Activated CD8-positive, alpha-beta memory T cell treated with anti-CD3 and anti-CD28 coated beads for 36 hours (primary cell): Measurements from ENCODE around the gene DHX35. TPM values are rescaled to one million over a fixed set of nuclear protein-coding genes. Genes with fewer than 3 reads are reported as not detected.

Experiments
- CTCF ChIA-PET: fragments of 350-600 bp; sonication (Branson Sonifier 250); formaldehyde crosslinking; loops from one replicate; lab custom pipeline; 2021; ENCODE audit warnings: antibody characterized with exemption; lab: Charles Lee
- POLR2A ChIA-PET: fragments of 350-600 bp; sonication (Branson Sonifier 250); formaldehyde crosslinking; loops from one replicate; lab custom pipeline; 2021; ENCODE audit warnings: antibody characterized with exemption; lab: Charles Lee
- total RNA-seq, 2 experiments: library from RNA; stranded (reverse); gene quantifications; one replicate each; pipeline ENCODE4 v1.2.3, GENCODE V29; 2021

The DHX35 gene
- total RNA-seq, 2 experiments from 2014 or later, result 17.6 to 19.5 TPM

DNA sequence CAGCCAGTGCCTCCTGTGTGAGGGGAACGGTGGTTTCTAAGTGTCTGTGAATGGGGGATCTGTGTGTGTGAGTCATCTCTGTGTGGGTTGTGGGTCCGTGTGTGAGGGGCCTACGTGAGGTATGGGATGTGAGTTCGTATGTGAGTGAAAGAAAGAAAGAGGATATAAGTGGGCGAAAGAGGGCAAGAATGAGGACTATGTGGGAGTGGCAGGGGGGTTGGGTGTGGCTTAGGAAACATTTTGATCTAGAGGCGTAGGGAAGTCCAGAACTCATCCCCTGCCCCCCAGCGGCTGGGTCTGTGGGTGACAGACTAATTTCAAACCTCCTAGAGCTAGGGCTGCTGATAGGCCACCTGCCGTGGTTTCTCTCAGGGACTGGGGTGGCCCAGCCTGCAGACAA, 35.5 kb downstream of the DHX35 start:
- CTCF ChIA-PET, result interaction anchor here (0.6 to 2.6 kb wide), 8 partner anchors 13 to 154 kb away, joined by 3 to 13 read pairs (median 3); partner anchors contain the start of genes DHX35 and FAM83D
- POLR2A ChIA-PET, result interaction anchor here (0.6 to 2.4 kb wide), 2 partner anchors 12 to 35 kb away, joined by 3 to 8 read pairs; partner anchors contain the start of gene DHX35

DNA sequence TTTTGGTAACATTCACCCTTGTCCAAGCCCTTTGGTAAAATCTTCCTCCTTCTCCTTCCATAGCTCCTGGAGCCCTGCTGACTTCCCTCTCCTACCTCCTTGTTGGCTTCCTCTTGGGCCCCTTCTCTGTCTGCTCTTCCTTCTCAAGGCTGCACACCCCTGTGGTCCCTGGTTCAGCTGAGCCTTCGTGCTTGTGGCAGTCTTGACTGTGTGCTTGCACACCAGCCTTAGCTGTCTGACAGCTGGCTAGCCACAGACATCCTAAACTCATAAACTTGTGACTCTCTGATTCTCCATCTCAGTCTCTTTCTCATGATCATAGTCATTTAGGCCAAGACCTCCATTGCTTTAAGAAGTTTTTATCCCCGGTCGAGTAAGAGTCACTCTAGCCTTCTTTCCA, 37.1 kb downstream of the DHX35 start:
- CTCF ChIA-PET, result interaction anchor here (1.4 to 1.7 kb wide), 2 partner anchors 10 to 49 kb away, joined by 3 to 4 read pairs; no protein-coding TSS in a partner anchor
- POLR2A ChIA-PET, result interaction anchor here (2.4 kb wide), 1 partner anchor 37 kb away, joined by 8 read pairs; the partner anchor contains the start of gene DHX35

DNA sequence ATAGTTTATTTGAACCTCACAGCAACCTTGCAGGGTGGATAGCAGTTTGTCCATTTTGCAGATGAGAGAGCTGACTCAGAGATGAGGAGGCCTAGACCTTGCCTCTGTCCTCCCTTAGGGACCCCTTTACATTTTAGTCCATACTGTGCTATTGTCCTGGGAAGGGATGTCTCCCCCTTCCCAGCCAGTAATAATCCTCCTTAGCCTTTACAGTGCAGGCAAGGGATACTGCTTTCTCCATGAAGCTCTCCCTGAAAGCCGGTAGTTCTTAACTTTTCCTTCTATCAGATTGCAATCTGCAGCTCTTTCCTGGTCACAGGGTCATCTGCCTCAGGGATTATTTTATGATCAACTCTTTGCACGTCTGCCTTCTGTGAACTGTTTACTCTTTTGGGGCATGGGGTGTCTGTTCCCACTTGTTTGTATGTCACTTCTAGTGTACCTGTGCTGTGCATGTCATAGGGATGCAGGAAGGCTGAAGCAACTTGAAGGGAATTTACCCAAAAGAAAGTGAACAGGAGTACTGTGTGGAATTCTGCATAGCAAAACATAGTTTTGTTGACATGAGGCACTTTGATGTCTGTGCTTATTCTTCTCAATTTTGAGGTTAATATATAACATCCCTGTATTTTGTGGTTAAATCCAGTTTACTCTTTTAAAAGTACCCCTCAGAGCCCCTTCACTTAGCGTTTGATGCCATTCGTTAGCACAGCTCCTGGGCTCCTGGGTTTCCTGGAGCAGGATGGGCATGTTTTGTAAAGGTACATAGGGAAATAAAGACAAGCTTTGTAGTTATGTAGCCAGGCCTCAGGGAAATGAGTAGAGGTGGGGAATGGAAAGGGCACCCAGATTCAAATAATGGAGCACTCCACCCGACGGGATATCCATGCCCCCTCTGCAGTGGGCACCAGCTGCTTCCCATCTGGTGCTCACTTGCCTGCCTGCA, 38.1 kb downstream of the DHX35 start:
- ChIA-PET POLR2A (interaction anchor here (0.5 kb wide), 1 partner anchor 45 kb away, joined by 5 read pairs; no protein-coding TSS in a partner anchor), CTCF (interaction anchor here (1.4 to 1.7 kb wide), 3 partner anchors 9 to 49 kb away, joined by 3 to 4 read pairs (median 3); no protein-coding TSS in a partner anchor)

DNA sequence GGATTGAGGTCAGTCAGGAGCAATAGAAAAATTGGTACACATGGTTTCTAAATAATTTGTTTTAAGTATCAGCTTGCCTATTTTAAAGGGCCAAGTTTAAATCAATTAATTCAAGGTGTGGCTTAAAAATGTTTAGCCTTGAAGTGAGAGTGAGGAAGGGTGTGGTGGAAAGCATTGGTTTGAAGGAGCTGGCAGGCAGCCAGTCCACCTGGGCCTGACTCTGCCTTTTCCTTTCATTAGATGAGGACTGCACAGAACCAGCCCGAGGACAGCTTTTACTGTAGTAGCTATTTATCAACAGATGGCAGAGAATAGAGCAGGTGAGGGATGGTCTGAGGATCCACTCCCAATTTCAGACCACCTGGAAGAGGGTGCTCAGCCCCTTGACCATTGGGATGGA, 42.4 kb downstream of the DHX35 start:
- CTCF ChIA-PET, result no interaction called here
- POLR2A ChIA-PET, result no interaction called here

DNA sequence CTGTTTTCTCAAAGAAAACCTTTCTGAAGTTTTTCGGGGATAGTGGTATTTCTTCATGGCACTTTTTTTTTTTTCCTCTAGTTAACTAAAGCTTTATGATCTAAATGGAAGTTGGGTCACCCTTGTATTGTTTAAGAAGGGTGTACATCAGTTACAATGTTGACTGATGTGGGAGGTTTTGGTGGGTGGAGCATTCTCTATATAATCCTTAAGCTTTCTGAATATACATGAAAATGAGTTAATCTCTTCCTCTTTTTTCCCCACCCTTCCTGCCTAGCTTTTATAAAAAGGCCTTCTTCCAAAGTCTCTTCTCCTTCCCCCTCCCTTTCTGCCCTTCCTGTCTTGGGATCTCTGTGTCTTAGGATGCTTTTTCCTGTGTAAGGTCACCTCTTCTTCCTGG, 47.2 kb downstream of the DHX35 start:
- ChIA-PET CTCF (interaction anchor here (0.7 to 1.3 kb wide), 4 partner anchors 10 to 116 kb away, joined by 3 to 4 read pairs (median 3); no protein-coding TSS in a partner anchor), POLR2A (no interaction called here)

DNA sequence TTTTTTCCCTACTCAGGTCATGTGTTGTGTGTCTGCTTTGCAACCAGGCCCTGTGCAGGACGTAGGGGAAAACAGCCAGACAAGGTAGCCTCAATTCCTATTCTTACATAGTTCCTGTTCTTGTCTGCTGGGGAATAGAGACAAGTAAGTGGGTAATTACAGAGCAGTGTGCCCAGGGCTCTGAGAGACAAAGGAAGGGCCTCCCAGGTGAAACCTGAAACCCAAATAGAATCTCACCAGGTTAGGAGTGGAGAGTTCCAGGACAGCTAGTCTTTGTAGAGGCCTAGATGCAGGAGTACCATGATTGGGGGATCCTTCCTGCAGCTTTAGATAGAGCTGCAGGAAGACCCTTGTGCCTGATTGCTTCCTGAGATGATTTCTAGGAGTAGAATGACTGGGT, 48.4 kb downstream of the DHX35 start:
- POLR2A ChIA-PET, result no interaction called here
- CTCF ChIA-PET, result no interaction called here

DNA sequence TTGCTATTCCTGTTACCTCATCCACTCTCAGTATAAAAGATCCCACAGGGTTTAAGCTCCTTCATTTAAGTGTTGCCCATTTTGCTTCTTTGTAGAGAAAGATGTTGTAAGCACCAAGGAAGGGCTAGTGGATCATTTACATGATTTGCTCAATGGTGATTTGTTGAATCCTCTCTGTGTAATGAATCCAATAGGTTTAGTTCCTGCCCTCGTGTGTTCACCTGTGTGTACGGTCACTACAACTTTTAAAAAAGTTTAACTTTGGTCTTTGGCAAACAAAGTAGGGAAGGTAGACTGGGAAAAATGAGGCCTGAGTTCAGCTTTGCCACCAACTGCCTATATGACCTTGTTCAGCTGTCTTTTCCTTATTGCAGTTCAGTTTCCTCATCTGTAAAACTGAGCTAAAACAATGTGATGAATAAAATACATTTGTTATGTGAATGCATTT, 51.5 kb downstream of the DHX35 start:
- POLR2A ChIA-PET, result no interaction called here
- CTCF ChIA-PET, result interaction anchor here (1.3 kb wide), 1 partner anchor 36 kb away, joined by 3 read pairs; no protein-coding TSS in a partner anchor

DNA sequence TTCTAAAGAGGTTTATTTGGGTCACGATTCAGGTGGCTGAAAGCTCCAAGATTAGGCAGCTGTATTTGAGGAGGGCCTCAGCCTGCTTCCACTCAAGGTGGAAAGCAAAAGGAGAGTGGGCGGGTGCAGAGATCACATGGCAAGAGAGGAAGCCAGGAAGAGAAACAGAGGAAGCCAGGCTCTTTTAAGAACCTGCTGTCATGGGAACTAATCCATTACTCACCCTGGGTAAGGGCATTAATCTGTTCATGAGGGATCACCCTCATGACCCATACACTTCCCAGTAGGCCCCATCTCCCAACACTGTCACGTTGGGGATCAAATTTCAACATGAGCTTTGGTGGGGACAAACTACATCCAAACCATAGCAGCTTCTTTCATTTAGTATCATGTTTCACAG, 53.9 kb downstream of the DHX35 start:
- POLR2A ChIA-PET, result no interaction called here

DNA sequence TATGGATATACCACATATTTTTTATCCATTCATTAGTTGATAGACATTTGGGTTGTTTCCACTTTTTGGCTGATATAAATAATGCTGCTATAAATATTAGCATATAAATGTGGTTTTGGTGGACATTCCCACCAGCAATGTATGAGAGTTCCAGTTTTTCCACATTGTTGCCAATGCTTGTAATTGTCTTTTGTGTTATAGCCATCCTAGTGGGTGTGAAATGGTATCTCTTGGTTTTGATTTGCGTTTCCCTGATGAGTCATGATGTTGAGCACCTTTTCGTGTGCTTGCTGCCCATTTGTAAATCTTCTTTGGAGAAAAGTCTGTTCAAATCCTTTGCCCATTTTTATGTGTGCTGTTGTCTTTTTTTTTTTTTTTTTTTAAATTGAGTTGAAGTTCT, 54.4 kb downstream of the DHX35 start:
- POLR2A ChIA-PET, result no interaction called here

More for the DNA sequence above, 53.9 kb downstream of the DHX35 start:
- CTCF ChIA-PET, result no interaction called here

DNA sequence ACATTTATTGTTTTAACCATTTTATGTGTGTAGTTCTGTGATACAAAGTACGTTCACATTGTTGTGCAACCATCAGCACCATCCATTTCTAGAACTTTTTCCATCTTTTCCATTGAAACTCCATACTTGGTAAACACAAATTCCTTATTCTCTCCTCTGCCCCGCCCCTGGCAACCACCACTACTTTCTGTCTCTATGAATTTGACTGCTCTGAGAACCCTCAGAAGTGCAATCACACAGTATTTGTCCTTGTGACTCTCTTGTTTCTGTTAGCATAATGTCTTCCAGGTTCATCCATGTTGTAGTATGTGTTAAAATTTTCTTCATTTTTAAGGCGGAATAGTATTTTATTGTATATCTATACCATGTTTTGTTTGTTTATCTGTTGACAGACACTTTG, 56.9 kb downstream of the DHX35 start:
- ChIA-PET CTCF (interaction anchor here (1.2 kb wide), 2 partner anchors 16 to 22 kb away, joined by 3 to 4 read pairs; no protein-coding TSS in a partner anchor), POLR2A (no interaction called here)

More for the DNA sequence above, 54.4 kb downstream of the DHX35 start:
- CTCF ChIA-PET, result no interaction called here

DNA sequence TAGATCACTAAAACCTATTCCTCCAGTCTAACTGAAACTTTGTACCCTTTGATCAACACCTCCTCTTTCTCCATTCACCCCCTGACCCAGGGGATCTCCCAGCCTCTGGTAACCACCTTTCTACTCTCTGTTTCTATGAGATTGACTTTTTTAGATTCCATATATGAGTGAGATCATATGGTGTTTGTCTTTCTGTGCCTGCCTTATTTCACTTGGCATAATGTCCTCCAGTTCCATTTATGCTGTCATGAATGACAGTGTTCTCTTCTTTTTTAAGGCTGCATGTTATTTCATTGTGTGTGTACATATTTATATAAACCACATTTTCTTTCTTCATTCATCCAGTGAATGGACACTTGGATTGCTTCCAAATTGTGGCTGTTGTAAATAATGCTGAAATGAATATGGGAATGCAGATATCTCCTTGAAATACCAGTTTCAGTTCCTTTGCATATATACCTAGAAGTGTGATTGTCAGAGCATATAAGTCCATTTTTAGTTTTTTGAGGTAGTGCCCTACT, 57.7 kb downstream of the DHX35 start:
- ChIA-PET CTCF (no interaction called here), POLR2A (no interaction called here)

DNA sequence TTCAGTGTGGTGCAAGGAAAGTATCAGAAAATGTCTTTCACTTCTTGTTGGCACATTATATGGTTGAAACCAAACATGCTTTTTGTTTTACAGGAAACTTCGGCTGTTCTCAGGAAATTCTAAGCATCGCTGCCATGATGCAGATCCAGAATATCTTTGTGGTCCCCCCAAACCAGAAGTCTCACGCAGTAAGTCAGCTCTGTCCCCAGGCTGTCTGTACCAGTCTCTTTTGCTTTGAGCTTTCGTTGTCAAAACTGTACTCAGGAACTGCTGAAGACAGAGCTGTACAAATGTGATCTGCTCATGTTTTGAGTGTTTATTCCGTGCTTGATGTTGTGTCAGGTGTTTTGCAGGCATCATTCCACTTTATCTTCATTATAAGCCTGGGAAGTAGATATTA, 59.6 kb downstream of the DHX35 start:
- POLR2A ChIA-PET, result interaction anchor here (1.0 to 1.3 kb wide), 2 partner anchors 25 to 28 kb away, joined by 4 to 5 read pairs; no protein-coding TSS in a partner anchor
- CTCF ChIA-PET, result interaction anchor here (0.7 to 1.3 kb wide), 4 partner anchors 24 to 94 kb away, joined by 3 to 5 read pairs (median 4); partner anchors contain the start of gene DHX35

DNA sequence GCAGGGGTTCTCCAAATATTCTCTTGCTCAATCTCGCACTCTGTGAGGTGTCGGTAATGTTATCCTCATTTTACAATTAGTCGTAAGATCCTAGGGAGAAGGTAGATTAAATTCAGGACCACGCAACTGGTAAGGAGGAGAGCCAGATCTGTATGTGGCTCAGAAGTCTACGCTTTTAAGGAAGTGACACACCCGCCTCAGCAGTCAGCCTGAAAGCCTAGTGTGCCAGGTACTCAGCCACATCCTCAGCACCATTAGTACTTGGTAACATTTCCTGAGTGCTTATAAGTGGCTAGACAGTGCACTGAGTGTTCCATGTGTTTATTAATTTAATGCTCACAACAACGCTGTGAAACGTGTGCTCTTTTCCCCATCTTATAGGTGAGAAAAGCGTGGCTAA, 63.7 kb downstream of the DHX35 start:
- POLR2A ChIA-PET, result no interaction called here

DNA sequence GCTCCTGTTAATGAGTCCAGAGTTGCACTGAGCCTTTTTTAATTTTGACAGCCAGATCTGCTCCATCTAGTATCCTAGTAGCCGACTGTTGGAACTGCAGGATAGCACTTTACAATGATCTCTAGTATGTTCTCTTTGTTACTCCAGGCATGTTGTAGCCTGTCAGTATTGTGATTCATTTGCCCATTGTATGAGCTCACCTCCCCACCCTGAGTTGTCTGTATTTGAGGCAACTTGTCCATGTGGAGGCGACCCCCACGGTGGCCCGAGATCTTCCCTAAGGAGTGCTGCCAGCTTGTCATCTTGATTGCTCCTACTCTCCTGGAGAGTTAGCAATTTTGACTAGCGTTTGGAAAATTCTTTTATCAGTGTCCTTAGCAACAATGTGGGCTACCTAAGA, 67.2 kb downstream of the DHX35 start:
- POLR2A ChIA-PET, result no interaction called here
- CTCF ChIA-PET, result interaction anchor here (1.3 kb wide), 1 partner anchor 20 kb away, joined by 3 read pairs; no protein-coding TSS in a partner anchor

More for the DNA sequence above, 63.7 kb downstream of the DHX35 start:
- CTCF ChIA-PET, result interaction anchor here (0.6 to 1.3 kb wide), 2 partner anchors 21 to 80 kb away, joined by 3 read pairs; no protein-coding TSS in a partner anchor

DNA sequence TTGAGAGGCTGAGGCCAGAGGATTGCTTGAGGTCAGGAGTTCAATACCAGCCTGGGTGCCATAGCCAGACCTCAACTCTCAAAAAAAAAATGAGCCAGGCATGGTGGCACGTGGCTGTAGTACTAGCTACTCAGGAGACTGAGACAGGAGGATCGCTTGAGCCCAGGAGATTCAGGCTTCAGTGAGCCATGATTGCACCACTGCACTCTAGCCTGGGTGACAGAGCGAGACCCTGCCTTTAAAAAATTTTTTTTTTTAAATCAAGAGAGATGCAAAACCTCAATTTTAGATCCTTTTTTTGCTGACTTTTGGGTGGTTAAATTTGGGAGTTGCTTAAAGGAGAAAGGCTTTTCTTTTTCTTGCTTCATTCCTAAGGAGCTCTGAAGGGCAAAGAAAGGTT, 70.9 kb downstream of the DHX35 start:
- POLR2A ChIA-PET, result no interaction called here
- CTCF ChIA-PET, result interaction anchor here (1.4 kb wide), 1 partner anchor 71 kb away, joined by 3 read pairs; the partner anchor contains the start of gene DHX35

DNA sequence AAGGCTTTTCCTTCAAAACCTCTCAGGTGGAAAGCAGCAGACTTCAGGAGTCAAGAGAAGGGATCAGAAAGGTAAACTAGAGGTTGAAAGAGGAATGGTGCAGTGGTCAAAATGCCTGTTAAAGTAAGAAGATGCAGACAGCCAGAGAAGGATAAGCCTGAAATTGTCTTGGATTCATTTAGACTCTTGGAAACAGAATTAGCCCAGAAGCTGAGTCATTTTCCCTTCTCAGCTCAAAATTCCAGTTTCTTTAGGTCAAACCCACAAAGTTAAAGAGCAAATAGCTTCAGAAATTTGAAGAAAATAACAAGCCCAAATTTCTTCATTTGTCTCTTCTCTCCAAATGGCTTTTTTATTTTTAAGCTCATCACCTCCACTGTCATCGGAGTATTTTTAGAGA, 73.9 kb downstream of the DHX35 start:
- POLR2A ChIA-PET, result no interaction called here
- CTCF ChIA-PET, result interaction anchor here (0.6 kb wide), 1 partner anchor 124 kb away, joined by 3 read pairs; no protein-coding TSS in a partner anchor

DNA sequence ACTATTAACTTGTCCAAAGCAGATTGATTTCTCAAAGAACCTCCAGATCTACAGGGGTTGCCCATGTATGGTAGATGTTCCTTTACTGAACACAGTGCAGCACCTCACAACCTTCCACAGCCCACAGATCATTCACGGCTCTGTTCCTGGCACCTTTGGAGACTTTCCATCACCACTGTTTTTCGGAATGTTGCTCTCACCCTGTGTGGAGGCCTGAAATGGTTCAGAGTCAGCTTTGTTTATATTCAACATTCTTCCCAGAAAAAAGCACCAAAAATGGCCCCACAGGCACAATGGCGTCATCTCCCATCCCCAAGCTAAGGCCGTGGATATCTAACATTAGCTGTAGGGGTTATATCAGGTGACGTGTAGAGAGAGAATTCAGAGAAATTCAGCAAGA, 74.7 kb downstream of the DHX35 start:
- ChIA-PET POLR2A (no interaction called here), CTCF (interaction anchor here (1.2 kb wide), 1 partner anchor 13 kb away, joined by 4 read pairs; no protein-coding TSS in a partner anchor)

DNA sequence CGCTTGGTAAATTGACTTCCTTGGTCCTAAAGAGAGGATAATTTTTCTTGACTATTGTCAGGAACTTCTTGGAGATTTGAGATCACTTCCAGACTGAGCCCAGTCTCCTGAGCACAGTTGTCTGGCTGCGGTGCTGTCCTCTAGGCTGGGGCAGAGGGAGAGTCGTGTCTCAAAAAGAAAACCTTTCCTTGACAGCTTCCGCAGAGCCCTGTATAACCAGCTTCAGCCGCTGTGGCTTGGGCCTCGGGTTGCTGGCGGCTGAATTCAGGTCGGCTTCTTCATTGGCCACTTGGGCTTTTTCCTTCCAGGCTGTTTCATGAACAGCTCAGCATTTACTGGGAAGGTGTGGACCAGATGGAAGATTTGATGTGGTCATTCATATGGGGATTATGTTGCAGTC, 75.9 kb downstream of the DHX35 start:
- ChIA-PET CTCF (interaction anchor here (0.6 to 2.5 kb wide), 2 partner anchors 11 to 170 kb away, joined by 3 to 10 read pairs; no protein-coding TSS in a partner anchor), POLR2A (no interaction called here)

DNA sequence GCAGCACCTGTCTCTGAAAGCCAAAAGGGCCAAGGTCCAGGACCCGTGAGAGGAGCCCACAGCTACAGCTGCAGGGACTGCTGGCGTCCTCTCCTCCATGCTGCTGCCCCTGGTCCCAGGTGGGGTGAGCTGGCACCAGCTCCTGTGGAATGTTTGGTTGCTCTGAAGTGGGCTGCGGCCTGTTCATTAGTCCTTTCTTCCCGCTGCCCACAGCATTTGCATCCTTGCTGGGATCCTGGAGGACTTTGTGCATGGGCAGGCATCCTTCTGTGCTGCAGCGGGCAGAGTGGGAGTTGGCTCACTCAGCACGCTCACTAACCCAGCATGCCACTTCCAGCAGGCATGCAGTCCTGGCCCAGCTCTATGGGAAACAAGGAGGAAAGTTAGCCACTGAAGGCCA, 76.4 kb downstream of the DHX35 start:
- POLR2A ChIA-PET, result no interaction called here
- CTCF ChIA-PET, result interaction anchor here (2.5 kb wide), 1 partner anchor 11 kb away, joined by 10 read pairs; no protein-coding TSS in a partner anchor
